ENCODE measurements around the gene COX6B2.
"Not testable (repeated sequence)": the region's sequence is repeated elsewhere in the genome, so short reads cannot be mapped to it uniquely, and the experiment has no call there.

COX6B2 gene

DNA sequence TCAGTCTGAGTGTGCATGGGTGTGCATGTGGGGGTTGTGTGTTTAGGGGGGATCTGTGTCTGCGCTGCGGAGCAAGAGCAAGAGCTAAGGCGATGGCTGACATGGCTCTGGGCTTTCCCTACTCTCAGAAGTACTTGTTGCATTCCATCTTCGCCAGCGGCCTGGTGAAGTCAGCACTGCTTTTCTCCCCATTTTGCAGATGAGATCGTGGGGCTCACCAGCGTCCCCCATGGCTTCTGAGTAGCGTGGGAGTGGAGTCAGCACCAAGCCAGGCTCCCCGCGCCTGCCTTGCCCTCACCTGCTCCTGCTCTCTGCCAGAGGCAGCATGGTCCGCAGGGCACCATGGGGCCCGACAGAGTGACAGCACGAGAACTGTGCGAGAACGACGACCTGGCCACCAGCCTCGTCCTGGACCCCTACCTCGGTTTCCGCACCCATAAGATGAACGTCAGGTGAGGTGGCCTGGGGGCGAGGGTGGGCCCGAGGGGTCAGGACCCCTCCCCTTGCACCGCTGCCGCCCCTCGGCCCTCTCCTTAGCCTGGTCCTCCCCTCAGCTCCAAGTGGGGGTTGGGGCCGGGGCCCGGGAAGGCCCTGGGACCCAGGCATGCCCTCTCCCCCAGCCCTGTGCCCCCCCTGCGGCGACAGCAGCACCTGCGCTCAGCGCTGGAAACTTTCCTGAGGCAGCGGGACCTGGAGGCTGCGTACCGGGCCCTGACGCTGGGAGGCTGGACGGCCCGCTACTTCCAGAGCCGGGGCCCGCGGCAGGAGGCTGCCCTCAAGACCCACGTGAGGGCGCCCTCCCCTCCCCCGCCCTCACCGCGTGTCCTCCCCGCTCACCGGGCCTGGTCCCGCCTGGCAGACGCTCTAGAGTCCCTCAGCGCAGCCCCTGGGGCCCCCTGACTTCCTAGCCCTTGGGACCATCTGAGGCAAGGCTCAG is 12.7 kb downstream of the COX6B2 start:
- no peak for DNase-seq

GRCh38 chr19:55341171-55341588 is 13.3 kb downstream of the COX6B2 start:
- peak; percentile 58 for DNase-seq

DNA sequence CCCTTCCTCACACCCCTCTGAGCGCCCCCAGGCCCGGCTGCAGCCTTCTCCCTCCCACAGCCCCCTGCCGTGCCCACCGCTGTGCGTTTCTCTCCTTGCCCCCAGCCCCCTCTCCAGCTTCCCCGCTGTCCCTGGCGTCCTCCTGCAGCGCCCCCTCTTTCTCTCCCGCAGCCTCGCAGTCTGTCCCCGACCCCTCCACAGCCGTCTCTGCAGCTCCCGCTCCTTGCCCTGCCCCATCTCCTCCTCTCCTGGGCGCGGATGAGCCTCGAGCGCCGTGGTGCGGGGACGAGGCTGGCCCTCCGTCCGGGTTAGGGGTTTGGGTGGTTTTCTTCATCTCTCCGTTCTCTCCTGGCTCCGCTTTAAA is 13.8 kb downstream of the COX6B2 start:
- no peak for DNase-seq

- no peak for DNase-seq
These were observed 14.4 kb downstream of the COX6B2 start for GRCh38 chr19:55339889-55340783.

DNA sequence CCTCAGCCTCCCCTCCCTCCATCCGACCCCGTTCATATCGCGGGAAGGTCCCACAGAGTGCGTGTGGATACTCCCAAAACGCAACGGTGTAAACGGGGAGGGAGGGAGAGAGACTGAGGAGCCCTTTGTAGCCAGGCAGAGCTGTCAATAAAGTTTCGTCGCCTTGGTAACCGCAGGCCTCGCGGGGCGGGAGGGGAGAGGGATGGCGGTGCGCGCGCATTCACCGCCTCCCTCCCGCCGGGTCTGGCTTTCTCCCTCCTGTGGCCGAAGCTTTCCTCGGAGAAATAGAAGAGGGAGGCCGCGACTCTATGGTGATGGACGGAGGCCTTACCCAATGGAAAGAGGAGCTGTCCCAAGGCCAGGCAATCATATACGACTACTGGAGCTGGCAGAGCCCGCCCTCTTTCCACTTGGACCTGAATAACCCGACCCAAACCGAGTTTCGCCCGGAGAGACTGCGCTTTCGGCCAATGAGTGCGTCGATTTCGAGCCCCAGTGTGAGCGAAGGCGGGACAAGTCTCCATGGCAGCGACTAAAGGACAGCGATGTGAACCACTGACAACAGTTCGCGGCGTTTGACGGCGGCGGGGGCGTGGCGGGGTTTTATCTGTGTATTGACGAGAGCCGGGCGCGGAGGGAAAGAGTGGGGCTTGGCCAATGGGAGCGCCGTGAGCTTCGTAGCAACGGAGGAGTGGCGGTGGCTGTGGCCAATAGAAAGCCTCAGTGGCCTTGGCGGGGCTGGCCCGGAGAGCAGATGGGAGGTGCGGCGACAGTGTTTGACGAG is 15.2 kb downstream of the COX6B2 start, which contains the start of gene KMT5C:
KMT5C (plus strand) TSS at position 772 of the 784 bp plus-strand sequence. CDS start 2,061 bp downstream, outside the sequence.
- peak; percentile 100 for DNase-seq

GRCh38 chr19:55336101-55336500 is 18.4 kb downstream of the COX6B2 start:
- DNase-seq, result no peak

DNA sequence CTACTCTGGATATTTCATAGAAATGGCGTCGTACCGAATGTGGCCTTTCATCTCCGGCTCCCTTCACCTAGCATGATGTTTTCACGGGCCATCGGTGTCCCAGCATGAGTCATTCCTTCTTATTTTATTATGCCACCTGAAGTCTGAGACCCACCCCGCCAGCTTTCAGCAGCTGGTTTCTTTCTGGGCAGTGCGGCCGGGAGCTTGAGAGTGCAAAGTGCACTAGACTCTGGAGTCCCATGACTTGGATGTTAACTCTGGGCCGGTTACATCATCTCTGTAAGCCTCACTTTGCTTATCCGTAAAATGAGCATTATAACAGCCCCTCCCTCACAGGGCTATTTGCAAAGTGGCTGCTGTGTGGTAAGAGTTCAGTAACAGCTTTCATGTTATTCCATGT is 20.6 kb downstream of the COX6B2 start:
- no peak for DNase-seq

GRCh38 chr19:55329791-55330190 is 24.7 kb downstream of the COX6B2 start:
- not testable (repeated sequence) for DNase-seq

DNA sequence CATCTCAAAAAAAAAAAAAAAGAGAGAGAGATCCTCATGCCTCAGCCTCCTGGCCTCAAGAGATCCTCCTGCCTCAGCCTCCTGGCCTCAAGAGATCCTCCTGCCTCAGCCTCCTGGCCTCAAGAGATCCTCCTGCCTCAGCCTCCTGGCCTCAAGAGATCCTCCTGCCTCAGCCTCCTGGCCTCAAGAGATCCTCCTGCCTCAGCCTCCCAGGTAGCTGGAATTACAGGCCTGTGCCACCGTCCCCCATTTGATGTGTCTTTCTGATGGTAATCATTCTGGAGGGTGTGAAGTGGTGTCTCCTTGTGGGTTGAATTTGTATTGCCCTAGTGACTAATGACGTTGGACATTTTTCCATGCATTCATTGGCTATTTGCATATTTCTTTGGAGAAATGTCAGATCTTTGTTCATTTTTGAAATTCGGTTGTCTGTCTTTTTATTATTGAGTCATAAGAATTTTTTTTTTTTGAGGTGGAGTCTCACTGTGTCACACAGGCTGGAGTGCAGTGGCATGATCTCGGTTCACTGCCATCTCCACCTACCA is 25.7 kb downstream of the COX6B2 start:
- not testable (repeated sequence) for DNase-seq

DNA sequence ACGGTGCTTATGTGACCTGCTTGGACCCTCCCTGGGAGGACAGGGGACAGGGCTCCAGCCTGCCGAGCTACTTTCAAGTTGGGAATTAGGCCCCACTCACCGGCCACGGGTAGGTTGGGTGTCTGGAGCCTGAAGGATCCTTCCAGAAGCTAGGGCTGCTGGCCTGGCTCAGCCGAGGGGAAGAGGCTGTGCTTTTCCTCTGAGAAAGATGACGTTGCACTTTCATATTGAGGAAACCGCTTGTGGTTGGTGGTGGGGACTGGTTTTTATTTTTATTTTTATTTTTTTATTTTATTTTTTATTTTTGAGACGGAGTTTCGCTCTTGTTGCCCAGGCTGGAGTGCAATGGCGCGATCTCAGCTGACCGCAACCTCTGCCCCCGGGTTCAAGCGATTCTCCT is 29.3 kb downstream of the COX6B2 start, which contains the start of gene TMEM150B:
TMEM150B (minus strand) TSS at position 170 of the 400 bp plus-strand sequence. CDS start 4,305 bp downstream, outside the sequence.
- no peak for DNase-seq

GRCh38 chr19:55324662-55325061 is 29.9 kb downstream of the COX6B2 start:
- no peak for DNase-seq

DNA sequence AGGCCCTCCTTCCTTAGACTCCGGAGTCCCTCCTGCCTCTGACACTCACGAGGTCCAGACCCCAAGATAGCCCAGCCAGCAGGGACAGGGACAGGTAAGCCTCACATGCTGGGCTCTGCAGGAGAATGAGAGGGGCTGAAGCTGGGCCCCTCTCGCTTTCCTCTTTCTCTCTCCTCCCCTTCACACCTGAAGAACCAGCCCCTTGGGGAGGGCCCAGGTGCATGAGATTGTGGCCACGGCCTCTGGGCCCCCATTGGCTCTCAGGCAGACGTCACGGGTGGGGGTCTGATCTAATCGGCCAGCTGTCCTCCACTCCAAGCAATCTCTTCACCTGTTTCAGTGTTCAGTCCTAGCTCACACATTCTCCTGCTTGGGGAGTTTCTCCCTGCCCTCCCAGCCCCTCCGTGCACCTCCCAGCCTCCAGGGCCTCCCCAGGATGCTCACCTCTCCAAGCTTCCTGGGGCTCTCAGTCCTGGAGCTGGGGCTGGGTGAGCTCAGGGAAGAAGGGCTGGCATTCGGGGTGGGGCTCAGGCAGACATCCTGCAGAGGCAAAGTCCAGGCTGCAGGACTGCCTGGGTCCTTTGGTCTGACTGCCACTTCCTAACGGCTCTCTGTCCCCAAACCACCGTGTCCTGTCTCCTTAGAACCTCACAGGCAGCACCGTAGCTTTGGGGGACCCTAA is 32.2 kb downstream of the COX6B2 start:
- no peak for DNase-seq

- DNase-seq, result no peak
These were observed 32.9 kb downstream of the COX6B2 start for GRCh38 chr19:55321466-55322137.

DNA sequence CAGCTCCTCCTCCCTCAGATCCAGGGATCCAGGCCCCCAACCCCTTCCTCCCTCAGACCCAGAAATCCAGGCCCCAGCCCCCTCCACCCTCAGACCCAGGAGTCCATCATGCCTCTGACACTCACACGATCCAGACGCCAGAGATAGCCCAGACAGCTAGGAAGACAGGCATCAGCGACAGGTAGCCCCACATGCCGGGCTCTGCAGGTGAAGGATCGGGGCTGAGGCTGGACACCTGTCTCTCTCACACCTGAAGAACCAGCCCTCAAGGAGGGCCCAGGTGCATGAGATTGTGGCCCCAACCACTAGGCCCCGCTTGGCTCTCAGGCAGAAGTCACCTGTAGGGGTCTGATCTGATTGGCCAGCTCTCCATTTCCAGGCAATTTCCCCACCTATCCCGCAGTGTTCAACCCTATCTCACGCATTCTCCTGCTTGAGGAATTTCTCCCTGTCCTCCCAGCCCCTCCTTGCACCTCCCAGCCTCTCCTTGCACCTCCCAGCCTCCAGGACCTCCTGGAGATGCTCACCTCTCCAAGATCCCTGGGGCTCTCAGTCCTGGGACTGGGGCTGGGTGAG is 33.6 kb downstream of the COX6B2 start:
- DNase-seq, result no peak

- no peak for DNase-seq
These were observed 34.7 kb downstream of the COX6B2 start for GRCh38 chr19:55319785-55320184.

- no peak for DNase-seq
These were observed 37.9 kb downstream of the COX6B2 start for GRCh38 chr19:55316646-55317045.

- DNase-seq, result no peak
These were observed 38.5 kb downstream of the COX6B2 start for GRCh38 chr19:55315956-55316525.

DNA sequence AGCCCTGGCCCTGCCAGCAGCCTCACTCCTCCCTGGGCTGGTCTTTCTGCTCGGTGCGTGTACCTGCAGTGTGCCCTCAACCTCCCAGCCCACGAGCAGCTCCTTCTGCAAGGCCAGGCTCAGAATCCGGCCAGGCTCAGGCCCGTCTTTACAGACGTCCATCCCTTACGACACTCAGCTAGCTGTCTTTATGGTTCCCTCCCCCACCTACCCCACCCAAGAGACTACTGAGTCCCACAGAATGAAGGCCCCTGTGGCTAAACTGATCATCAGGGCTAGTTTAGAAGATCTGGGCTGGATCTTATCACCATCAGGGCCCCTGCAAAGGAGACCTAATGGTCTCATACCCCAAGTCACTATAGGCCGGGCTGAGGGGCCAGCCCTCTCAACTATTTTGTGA is 40.1 kb downstream of the COX6B2 start:
- DNase-seq, result no peak

GRCh38 chr19:55312621-55313512 is 41.7 kb downstream of the COX6B2 start:
- DNase-seq, result no peak
